ENCODE data around the gene PWWP2B.

DNA sequence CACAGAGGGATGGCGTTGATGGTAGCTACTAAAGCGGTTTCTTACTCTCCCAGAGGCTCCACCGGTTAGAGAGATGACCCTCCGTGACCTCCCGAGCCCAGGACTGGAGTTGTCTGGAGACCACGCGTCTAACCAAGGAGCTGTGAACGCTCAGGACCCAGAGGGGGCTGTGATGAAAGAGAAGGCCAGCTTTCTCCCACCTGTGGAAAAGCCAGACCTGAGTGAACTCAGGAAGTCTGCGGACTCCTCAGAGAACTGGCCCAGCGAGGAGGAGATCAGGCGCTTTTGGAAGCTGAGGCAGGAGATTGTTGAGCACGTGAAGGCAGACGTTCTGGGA lies 49.1 kb upstream of the PWWP2B start:
- TF ChIP-seq CTCF (IDR thresholded peaks at IDR 0.05; ENCODE audit: insufficient read depth, low read depth, low read length) (no peak), EZH2 (IDR thresholded peaks at IDR 0.05; ENCODE audit: insufficient read depth, low read length) (no peak)
